ENCODE results near the gene NPHP1. TPM values are rescaled to one million over a fixed set of nuclear protein-coding genes. Genes with fewer than 3 reads are reported as not detected.

NPHP1 gene
- total RNA-seq, 6 experiments from 2014 or later = 5.5 to 8.7 (median 6.3) TPM

Small RNA genes within 50 kb of the gene (microRNA-seq; reads per million reads assigned to microRNA genes)
- gene MIR4436B1 = not detected

Other genes with a start within 250 kb of the NPHP1 start
- gene MALL, start 89.2 kb downstream of the NPHP1 start, total RNA-seq (2021; fragmentation: NEBNext Ultra II Directional; extraction: Animal tissue kit (Norgen Biotek cat#: 25700)) = 10 to 100 TPM; 23.7 to 40.9 (median 28.5) TPM
- 10 to 100 TPM; 82.5 to 99.2 (median 89.9) TPM for gene MTLN, start 7.5 kb upstream of the NPHP1 start, total RNA-seq (2021; fragmentation: NEBNext Ultra II Directional; extraction: Animal tissue kit (Norgen Biotek cat#: 25700))